ENCODE results near the gene PGM1. TPM values are rescaled to one million over a fixed set of nuclear protein-coding genes. Genes with fewer than 3 reads are reported as not detected.

Gene PGM1
- total RNA-seq, 3 donors from 2014 or later (not counting 1 experiment from before 2014, with no cell fraction given), result 23.5 to 31.4 (median 23.7) TPM

DNA sequence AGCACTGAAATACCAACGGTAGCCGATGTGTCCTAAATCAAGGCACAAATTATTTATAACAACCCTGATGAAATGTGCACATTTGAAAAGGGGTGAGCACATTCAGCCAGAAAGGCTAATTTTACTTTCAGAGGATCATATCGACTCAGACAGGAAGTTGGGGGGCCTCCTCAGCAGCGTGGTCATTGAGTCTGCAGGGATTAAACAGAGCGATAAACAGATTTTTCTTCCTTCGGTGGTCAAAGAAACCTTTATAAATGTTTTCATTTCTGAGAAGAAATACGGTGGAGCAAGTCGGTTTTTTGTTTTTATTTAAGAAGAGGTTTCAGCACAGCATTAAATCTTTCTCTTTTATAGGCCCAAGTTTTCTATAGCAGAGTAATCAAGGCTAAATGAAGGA, 45.7 kb downstream of the PGM1 start:
- H3K9me3 Mint-ChIP-seq, result no peaks in the 10 kb centered on the region
- Histone ChIP-seq H3K4me1 (ENCODE audit: control insufficient read depth, insufficient read depth, low read length) (no peaks in the 10 kb centered on the region), H3K36me3 (ENCODE audit: control insufficient read depth, insufficient read depth, low read length) (peaks cover 57% of the 10 kb centered on the region), H3K27me3 (ENCODE audit: control insufficient read depth, insufficient read depth, low read length) (no peaks in the 10 kb centered on the region), H3K27ac (ENCODE audit: low read length) (no peak overlapping the region), H3K9me3 (ENCODE audit: control insufficient read depth, insufficient read depth, low read length) (no peaks in the 10 kb centered on the region), H3K4me3 (ENCODE audit: low read length) (no peak overlapping the region)
- TF ChIP-seq, protein P1, sequence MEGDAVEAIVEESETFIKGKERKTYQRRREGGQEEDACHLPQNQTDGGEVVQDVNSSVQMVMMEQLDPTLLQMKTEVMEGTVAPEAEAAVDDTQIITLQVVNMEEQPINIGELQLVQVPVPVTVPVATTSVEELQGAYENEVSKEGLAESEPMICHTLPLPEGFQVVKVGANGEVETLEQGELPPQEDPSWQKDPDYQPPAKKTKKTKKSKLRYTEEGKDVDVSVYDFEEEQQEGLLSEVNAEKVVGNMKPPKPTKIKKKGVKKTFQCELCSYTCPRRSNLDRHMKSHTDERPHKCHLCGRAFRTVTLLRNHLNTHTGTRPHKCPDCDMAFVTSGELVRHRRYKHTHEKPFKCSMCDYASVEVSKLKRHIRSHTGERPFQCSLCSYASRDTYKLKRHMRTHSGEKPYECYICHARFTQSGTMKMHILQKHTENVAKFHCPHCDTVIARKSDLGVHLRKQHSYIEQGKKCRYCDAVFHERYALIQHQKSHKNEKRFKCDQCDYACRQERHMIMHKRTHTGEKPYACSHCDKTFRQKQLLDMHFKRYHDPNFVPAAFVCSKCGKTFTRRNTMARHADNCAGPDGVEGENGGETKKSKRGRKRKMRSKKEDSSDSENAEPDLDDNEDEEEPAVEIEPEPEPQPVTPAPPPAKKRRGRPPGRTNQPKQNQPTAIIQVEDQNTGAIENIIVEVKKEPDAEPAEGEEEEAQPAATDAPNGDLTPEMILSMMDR (IDR thresholded peaks at IDR 0.05), result no peak
- H3K27ac Mint-ChIP-seq, result no peak overlapping the region
- H3K27me3 Mint-ChIP-seq (ENCODE audit: low read depth in 2 of 2), result no peaks in the 10 kb centered on the region
- intact Hi-C loops (cut with micrococcal nuclease), result no loop called here
- peaks cover 44% of the 10 kb centered on the region for H3K36me3 Mint-ChIP-seq
- WGBS (ENCODE audit: insufficient coverage), result 76% methylated on average over 6 of the region's 8 CpGs
- H3K4me3 Mint-ChIP-seq, result no peak overlapping the region
- no peak for DNase-seq
- no peaks in the 10 kb centered on the region for H3K4me1 Mint-ChIP-seq
- no peak for ATAC-seq

DNA sequence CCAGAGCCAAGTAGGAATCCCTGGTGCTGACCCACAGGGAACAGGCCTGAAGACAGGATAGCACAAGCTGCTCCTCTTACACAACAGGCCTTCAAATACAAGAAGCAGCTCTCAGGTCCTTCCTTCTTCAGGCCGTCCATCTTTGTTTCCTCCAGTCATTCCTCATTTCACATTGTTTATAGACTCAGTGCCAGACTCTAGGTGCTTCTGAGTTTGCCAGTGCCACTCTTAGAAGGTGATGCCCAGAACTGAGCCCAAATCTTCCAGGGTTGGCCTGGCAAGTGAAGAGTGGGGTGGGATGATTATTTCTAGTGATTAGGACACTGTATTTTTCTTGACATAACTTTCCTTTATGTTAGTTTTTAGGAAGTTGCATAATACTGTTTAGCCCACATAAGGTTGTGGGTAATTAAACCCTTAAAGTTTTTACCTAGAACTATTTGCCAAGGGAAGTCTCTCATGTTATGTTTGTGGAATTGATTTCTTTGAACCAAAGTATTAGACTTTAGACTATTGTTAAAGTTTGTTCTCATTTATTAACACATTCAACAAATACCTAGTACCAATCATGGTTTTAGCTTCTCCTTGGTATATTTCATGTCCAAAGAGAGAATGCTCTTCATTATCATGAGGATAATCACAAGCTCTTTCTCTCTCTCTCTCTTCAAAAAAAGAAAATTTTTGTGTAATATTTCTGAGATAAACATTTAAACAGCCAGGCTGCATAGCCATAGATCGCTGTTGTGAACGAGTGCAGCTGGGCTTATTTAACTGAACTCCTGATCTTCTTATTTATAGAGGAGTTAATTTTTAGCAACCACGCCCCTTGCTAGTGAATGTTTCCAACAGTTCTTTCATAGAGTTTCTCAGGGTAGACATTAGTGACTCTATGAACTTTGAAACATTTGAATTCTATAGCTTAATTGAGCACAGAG, 47.7 kb downstream of the PGM1 start:
- H3K27me3 Mint-ChIP-seq (ENCODE audit: low read depth in 2 of 2), result no peaks in the 10 kb centered on the region
- H3K4me1 ChIP-seq (ENCODE audit: control insufficient read depth, insufficient read depth, low read length), result no peaks in the 10 kb centered on the region
- H3K27ac ChIP-seq (ENCODE audit: low read length), result no peak overlapping the region
- H3K36me3 ChIP-seq (ENCODE audit: control insufficient read depth, insufficient read depth, low read length), result peaks cover 45% of the 10 kb centered on the region
- H3K36me3 Mint-ChIP-seq, result peaks cover 44% of the 10 kb centered on the region
- TF ChIP-seq, protein P1 (IDR thresholded peaks at IDR 0.05), result no peak
- DNase-seq (no peak), ATAC-seq (no peak)
- no peaks in the 10 kb centered on the region for H3K9me3 ChIP-seq (ENCODE audit: control insufficient read depth, insufficient read depth, low read length)
- H3K27ac Mint-ChIP-seq, result no peak overlapping the region
- intact Hi-C loops (cut with micrococcal nuclease), result no loop called here
- no peaks in the 10 kb centered on the region for H3K9me3 Mint-ChIP-seq
- no peak overlapping the region for H3K4me3 Mint-ChIP-seq
- WGBS (ENCODE audit: insufficient coverage), result 95% methylated on average over 3 of the region's 4 CpGs
- H3K4me3 ChIP-seq (ENCODE audit: low read length), result no peak overlapping the region
- H3K27me3 ChIP-seq (ENCODE audit: control insufficient read depth, insufficient read depth, low read length), result no peaks in the 10 kb centered on the region
- H3K4me1 Mint-ChIP-seq, result no peaks in the 10 kb centered on the region

DNA sequence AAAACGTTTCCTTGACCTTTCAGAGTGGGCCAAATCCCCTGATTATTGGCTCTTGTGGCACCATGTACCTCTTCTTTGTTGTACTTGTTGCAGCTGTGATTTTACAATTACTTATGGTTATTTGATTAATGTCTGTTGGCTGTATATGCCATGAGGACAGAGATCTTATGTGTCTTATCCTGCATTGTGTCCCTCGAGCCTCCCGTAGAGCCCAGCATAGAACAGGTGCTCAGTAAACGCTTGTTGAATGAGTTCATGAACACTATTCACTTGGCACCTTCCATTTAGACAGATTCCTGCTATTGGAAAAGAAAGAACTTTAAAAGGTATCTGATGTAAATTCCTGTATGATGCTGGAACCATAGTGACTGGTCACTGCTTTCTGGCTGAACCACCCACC, 48.4 kb downstream of the PGM1 start:
- no peaks in the 10 kb centered on the region for H3K9me3 ChIP-seq (ENCODE audit: control insufficient read depth, insufficient read depth, low read length)
- no peak overlapping the region for H3K4me3 Mint-ChIP-seq
- WGBS (ENCODE audit: insufficient coverage), result 99% methylated on average over 4 of the region's 4 CpGs
- H3K4me3 ChIP-seq (ENCODE audit: low read length), result no peak overlapping the region
- peaks cover 40% of the 10 kb centered on the region for H3K36me3 Mint-ChIP-seq
- H3K4me1 ChIP-seq (ENCODE audit: control insufficient read depth, insufficient read depth, low read length), result no peaks in the 10 kb centered on the region
- TF ChIP-seq, protein P1 (IDR thresholded peaks at IDR 0.05), result no peak
- no peak overlapping the region for H3K27ac Mint-ChIP-seq
- H3K36me3 ChIP-seq (ENCODE audit: control insufficient read depth, insufficient read depth, low read length), result peaks cover 40% of the 10 kb centered on the region
- intact Hi-C loops (cut with micrococcal nuclease), result no loop called here
- H3K9me3 Mint-ChIP-seq, result no peaks in the 10 kb centered on the region
- H3K27me3 Mint-ChIP-seq (ENCODE audit: low read depth in 2 of 2), result no peaks in the 10 kb centered on the region
- H3K27ac ChIP-seq (ENCODE audit: low read length), result no peak overlapping the region
- no peaks in the 10 kb centered on the region for H3K27me3 ChIP-seq (ENCODE audit: control insufficient read depth, insufficient read depth, low read length)
- H3K4me1 Mint-ChIP-seq, result no peaks in the 10 kb centered on the region
- no peak for DNase-seq
- no peak for ATAC-seq
